ENCODE results near the gene YWHAE.
"Not testable (repeated sequence)": the region's sequence is repeated elsewhere in the genome, so short reads cannot be mapped to it uniquely, and the experiment has no call there.

Gene YWHAE

DNA sequence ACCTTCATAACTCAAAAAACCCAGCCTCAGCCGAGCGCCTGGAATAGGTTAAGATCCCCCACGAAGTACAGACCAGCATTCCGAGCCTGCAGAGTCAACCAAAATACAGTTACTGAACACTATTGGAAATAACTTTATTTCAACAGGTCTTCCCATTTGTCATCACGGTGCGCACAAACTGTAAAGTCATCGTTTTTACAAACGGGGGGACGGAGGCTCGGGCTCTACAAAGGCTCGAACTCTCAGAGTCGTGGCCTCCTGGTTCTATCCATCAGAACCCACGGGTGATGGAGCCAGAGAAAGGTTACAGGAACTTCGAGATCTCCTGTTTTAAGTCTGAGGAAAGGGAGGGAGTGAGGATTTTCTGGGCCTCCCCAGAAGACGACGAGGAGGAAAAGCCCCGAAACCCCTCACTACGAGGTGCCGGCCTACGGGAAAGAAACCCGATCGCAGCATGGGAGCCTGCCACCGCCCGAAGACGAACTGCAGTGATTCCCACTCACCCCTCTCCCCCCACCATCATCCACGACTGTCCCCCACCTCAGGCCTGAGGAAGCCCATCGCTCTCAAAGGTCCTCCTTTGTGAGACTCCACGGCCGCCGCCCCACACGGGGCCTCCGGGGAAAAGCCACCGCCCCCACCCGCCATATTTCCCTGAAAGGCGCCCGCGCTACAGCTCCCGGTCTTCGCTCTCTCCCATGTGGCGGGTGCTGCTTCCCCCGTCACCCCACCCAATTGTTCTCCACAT is 917 bp downstream of the YWHAE start:
- peak overlapping the region; percentile 99 for H3K9ac ChIP-seq (ENCODE audit: low read depth, low read length)
- no peaks in the 10 kb centered on the region for H3K9me3 ChIP-seq (ENCODE audit: control insufficient read depth, insufficient read depth, low read length)
- H3K27me3 ChIP-seq (ENCODE audit: control insufficient read depth, insufficient read depth, low read length) = no peaks in the 10 kb centered on the region
- H3K36me3 ChIP-seq (ENCODE audit: control insufficient read depth, insufficient read depth, low read length) = no peaks in the 10 kb centered on the region
- H3K4me3 ChIP-seq (ENCODE audit: low read depth, low read length) = peak overlapping the region; percentile 98
- H3K4me1 ChIP-seq (ENCODE audit: control insufficient read depth, insufficient read depth, low read length) = peaks cover 6% of the 10 kb centered on the region

DNA sequence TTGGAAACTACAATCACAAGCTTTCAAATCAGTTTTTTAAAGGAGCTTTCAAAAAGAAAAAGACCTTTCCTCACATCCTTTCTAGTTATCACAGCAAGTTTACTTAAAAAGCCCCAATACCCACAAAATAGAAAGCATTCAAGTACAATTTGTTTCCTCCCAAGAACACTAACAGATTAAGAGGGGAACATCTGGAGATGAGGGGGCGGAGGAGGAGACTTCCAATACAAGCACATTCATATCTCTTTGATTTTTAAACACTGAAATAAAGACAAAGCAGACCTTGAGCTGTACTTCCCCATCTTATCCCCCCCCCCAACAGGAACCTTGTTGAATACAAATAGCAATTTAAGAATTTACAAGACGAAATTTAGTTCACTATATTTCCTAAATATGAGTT is 2.0 kb downstream of the YWHAE start:
- H3K9ac ChIP-seq (ENCODE audit: low read depth, low read length) = peak overlapping the region; percentile 99
- H3K9me3 ChIP-seq (ENCODE audit: control insufficient read depth, insufficient read depth, low read length) = no peaks in the 10 kb centered on the region
- H3K27me3 ChIP-seq (ENCODE audit: control insufficient read depth, insufficient read depth, low read length) = no peaks in the 10 kb centered on the region
- peak overlapping the region; percentile 98 for H3K4me3 ChIP-seq (ENCODE audit: low read depth, low read length)
- H3K36me3 ChIP-seq (ENCODE audit: control insufficient read depth, insufficient read depth, low read length) = no peaks in the 10 kb centered on the region
- peaks cover 11% of the 10 kb centered on the region for H3K4me1 ChIP-seq (ENCODE audit: control insufficient read depth, insufficient read depth, low read length)

DNA sequence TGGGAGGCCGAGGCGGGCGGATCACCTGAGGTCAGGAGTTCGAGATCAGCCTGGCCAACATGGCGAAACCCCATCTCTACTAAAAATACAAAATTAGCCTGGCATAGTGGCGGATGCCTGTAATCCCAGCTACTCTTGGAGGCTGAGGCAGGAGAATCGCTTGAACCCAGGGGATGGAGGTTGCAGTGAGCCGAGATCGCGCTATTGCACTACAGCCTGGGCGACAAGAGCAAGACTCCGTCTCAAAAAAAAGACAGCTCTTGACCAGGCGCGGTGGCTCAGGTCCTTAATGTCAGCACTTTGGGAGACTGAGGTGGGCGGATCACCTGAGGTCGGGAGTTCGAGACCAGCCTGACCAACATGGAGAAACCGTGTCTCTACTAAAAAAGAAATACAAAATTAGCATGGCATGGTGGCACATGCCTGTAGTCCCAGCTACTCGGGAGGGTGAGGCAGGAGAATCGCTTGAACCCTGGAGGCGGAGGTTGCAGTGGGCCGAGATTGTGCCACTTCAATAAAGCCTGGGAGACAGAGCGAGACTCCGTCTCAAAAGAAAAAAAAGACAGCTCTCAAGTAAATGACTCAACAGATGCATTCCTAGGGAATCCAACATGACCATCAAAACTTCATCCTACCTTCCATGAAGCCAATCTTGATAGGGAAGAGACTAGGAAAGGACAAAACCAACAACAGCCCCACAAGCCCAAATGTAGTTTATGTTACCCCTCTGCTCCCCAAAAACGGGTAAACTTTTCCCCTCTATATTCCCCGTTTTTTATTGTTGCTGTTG is 4.0 kb downstream of the YWHAE start:
- H3K36me3 ChIP-seq (ENCODE audit: control insufficient read depth, insufficient read depth, low read length); H3K4me3 ChIP-seq (ENCODE audit: low read depth, low read length): not testable (repeated sequence)
- peaks cover 12% of the 10 kb centered on the region for H3K4me1 ChIP-seq (ENCODE audit: control insufficient read depth, insufficient read depth, low read length)

DNA sequence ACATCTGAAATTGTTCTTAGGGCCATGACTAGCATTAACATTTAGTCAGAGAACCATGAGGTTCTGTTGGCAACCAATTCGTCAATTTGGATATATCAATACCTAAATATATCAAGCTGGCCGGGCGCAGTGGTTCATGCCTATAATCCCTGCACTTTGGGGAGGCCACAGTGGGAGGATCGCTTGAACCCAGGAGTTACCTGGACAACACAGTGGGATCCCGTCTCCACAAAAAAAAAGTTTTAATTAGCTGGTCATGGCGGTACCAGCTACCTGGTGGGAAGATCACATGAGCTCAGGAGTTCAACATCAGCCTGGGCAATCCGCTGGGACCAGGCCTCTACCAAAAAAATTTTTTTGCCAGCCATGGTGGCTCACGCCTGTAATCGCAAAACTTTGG is 8.4 kb downstream of the YWHAE start:
- Histone ChIP-seq H3K4me1 (ENCODE audit: control insufficient read depth, insufficient read depth, low read length) (peaks cover 16% of the 10 kb centered on the region), H3K27me3 (ENCODE audit: control insufficient read depth, insufficient read depth, low read length) (no peaks in the 10 kb centered on the region), H3K9ac (ENCODE audit: low read depth, low read length) (no peak overlapping the region), H3K4me3 (ENCODE audit: low read depth, low read length) (no peak overlapping the region), H3K36me3 (ENCODE audit: control insufficient read depth, insufficient read depth, low read length) (no peaks in the 10 kb centered on the region), H3K9me3 (ENCODE audit: control insufficient read depth, insufficient read depth, low read length) (no peaks in the 10 kb centered on the region)

More for the DNA sequence above, 4.0 kb downstream of the YWHAE start:
- not testable (repeated sequence) for H3K27me3 ChIP-seq (ENCODE audit: control insufficient read depth, insufficient read depth, low read length); H3K9me3 ChIP-seq (ENCODE audit: control insufficient read depth, insufficient read depth, low read length); H3K9ac ChIP-seq (ENCODE audit: low read depth, low read length)

DNA sequence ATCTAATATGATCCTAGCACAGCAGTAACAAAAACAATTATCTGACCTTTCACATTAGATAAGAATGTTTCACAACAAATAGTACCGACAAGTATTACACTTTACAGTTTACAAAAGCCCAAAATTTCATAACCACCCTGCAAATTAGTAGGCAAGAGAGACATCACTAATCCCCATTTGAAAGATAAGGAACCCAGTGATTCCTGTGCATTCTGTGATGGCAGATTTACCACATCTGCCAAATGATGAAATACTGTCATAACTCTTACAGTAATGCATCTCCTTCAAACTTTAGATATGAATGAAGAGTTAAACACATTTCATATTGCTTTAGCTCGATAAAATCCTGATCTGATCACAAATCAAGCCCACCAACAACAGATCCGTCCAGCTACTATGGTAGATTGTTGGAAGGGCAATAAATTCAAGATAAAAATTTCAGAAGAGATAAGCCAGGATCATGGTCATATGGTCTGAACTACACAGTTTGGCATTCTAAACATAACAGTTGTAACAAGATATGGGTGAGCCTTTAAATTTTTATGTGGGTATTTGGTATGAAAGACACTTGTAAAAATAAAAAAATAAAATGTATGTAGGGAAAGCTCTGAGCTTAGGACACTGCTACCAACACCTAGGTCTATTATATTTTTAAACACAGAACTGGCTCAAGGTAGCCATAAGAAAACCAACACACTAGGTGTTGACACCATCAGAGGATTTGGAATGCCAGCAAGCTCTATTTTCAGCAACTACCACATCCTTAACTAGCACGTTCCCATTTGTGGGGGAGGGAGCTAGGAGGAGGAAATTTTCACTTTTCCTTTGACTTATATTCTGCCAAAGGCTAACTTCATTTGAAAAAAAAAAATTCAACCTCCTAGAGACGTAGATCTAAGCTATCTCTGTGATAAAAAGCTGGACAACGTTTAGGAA is 9.3 kb downstream of the YWHAE start:
- H3K4me1 ChIP-seq (ENCODE audit: control insufficient read depth, insufficient read depth, low read length) = peaks cover 21% of the 10 kb centered on the region
- H3K27me3 ChIP-seq (ENCODE audit: control insufficient read depth, insufficient read depth, low read length) = no peaks in the 10 kb centered on the region
- no peak overlapping the region for H3K9ac ChIP-seq (ENCODE audit: low read depth, low read length)
- H3K36me3 ChIP-seq (ENCODE audit: control insufficient read depth, insufficient read depth, low read length) = no peaks in the 10 kb centered on the region
- no peaks in the 10 kb centered on the region for H3K9me3 ChIP-seq (ENCODE audit: control insufficient read depth, insufficient read depth, low read length)
- H3K4me3 ChIP-seq (ENCODE audit: low read depth, low read length) = no peak overlapping the region

DNA sequence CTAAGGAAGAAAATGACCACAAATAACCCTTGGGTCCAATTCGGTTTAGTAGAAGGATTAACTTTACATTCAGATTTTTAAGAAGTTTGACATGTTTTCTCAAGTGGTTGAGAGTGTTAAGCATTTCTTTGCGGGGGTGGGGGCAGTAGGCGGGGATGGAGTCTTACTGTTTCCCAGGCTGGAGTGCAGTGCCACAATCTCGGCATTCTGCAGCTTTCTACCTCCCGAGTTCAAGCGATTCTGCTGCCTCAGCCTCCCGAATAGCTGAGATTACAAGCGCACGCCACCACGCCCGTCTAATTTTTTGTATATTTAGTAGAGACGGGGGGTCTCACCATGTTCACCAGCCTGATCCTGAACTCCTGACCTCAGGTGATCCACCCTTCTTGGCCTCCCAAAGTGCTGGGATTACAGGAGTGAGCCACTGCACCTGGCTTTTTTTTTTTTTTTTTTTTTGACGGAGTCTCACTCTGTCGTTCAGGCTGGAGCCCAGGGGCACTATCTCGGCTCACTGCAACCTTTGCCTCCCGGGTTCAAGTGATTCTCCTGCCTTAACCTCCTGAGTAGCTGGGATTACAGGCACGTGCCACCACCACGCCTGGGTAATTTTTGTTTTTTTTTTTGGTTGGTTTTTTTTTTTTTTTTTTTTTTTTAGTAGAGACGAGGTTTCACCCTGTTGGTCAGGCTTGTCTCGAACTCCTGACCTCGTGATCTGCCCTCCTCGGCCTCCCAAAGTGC is 12.4 kb downstream of the YWHAE start:
- not testable (repeated sequence) for H3K27me3 ChIP-seq (ENCODE audit: control insufficient read depth, insufficient read depth, low read length); H3K9me3 ChIP-seq (ENCODE audit: control insufficient read depth, insufficient read depth, low read length); H3K36me3 ChIP-seq (ENCODE audit: control insufficient read depth, insufficient read depth, low read length); H3K4me3 ChIP-seq (ENCODE audit: low read depth, low read length); H3K9ac ChIP-seq (ENCODE audit: low read depth, low read length)
- H3K4me1 ChIP-seq (ENCODE audit: control insufficient read depth, insufficient read depth, low read length) = peaks cover 15% of the 10 kb centered on the region

DNA sequence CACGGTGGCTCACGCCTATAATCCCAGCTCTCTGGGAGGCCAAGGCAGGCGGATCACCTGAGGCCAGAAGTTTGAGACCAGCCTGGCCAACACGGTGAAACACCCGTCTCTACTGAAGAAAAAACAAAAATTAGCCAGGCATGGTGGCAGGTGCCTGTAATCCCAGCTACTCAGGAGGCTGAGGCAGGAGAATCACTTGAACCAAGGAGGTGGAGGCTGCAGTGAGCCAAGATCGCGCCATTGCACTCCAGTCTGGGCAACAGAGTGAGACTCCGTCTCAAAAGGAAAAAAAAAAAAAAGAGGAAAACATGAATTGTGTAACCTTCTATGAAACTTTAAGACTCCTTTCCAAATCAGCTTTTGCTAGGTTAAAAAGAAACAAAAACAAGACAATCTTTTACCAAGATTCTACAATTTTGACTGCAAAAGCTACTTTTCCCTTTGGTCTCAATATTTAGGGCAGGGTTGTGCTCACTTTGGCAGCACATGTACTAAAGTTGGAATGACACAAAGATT is 13.3 kb downstream of the YWHAE start:
- not testable (repeated sequence) for H3K36me3 ChIP-seq (ENCODE audit: control insufficient read depth, insufficient read depth, low read length); H3K4me3 ChIP-seq (ENCODE audit: low read depth, low read length); H3K27me3 ChIP-seq (ENCODE audit: control insufficient read depth, insufficient read depth, low read length); H3K9ac ChIP-seq (ENCODE audit: low read depth, low read length); H3K9me3 ChIP-seq (ENCODE audit: control insufficient read depth, insufficient read depth, low read length)
- peaks cover 13% of the 10 kb centered on the region for H3K4me1 ChIP-seq (ENCODE audit: control insufficient read depth, insufficient read depth, low read length)

DNA sequence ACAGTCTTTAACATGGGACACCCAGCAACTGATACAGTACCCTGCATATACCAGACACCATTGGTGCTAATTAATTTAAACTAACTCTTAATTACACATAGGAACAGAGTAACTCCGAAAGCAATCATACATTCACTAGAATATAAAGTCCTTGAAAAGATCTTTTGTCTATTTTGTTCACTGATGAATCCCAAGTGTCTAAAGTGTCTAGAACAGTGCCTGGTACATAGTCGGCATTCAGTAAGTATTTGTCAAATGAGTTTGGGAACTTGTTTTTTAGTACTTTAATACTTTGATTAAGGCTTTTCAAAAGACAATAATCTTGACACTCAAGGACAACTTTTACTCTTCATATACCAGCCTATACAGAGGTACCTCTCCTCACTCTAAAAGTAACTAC is 13.8 kb downstream of the YWHAE start:
- peaks cover 17% of the 10 kb centered on the region for H3K4me1 ChIP-seq (ENCODE audit: control insufficient read depth, insufficient read depth, low read length)
- H3K27me3 ChIP-seq (ENCODE audit: control insufficient read depth, insufficient read depth, low read length) = no peaks in the 10 kb centered on the region
- H3K9me3 ChIP-seq (ENCODE audit: control insufficient read depth, insufficient read depth, low read length) = no peaks in the 10 kb centered on the region
- no peak overlapping the region for H3K9ac ChIP-seq (ENCODE audit: low read depth, low read length)
- no peak overlapping the region for H3K4me3 ChIP-seq (ENCODE audit: low read depth, low read length)
- H3K36me3 ChIP-seq (ENCODE audit: control insufficient read depth, insufficient read depth, low read length) = no peaks in the 10 kb centered on the region

DNA sequence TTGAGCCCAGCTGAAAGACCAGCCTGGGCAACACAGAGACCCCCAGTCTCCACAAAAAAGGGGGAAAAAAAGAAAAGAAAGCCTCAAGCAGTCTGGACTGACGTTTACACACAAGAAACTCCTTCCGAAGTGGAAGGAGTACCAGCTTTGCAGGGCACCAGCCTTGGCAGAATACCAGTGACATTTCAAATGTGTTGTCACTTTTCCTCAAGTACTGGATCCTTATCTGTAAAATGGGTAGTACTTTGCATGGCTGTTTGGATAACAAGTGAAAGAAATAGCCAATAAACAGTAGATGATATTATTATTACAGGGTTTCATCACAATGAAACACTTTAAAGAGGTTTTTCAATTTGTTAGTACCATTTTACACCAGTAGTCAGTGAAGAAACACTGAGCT is 14.2 kb downstream of the YWHAE start:
- no peak overlapping the region for H3K9ac ChIP-seq (ENCODE audit: low read depth, low read length)
- H3K27me3 ChIP-seq (ENCODE audit: control insufficient read depth, insufficient read depth, low read length) = no peaks in the 10 kb centered on the region
- no peak overlapping the region for H3K4me3 ChIP-seq (ENCODE audit: low read depth, low read length)

DNA sequence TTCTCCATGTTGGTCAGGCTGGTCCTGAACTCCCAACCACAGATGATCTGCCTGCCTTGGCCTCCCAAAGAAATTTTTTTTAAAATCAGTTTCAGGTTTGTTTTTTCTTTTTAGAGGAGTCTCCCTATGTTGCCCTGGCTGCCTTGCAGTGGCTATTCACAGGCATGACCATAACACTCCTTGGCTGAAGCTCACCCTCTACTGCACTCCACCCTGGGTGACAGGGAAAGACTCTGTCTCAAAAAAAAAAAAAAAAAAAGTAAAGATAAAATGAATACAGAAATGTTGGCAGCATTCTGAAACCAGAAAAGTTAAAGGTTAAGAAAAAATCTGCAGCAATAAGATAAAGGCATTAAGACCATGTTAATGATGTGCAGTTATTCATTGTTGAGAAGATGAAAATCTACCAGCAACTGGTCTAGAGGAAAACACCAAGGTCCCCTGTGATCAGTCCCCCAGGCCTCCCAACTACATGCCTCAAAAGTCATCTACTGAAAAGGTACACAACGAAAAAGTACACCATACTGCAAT is 15.1 kb downstream of the YWHAE start:
- Histone ChIP-seq H3K9me3 (ENCODE audit: control insufficient read depth, insufficient read depth, low read length) (no peaks in the 10 kb centered on the region), H3K27me3 (ENCODE audit: control insufficient read depth, insufficient read depth, low read length) (no peaks in the 10 kb centered on the region), H3K4me1 (ENCODE audit: control insufficient read depth, insufficient read depth, low read length) (peaks cover 20% of the 10 kb centered on the region), H3K4me3 (ENCODE audit: low read depth, low read length) (no peak overlapping the region), H3K9ac (ENCODE audit: low read depth, low read length) (no peak overlapping the region), H3K36me3 (ENCODE audit: control insufficient read depth, insufficient read depth, low read length) (no peaks in the 10 kb centered on the region)

More for the DNA sequence above, 14.2 kb downstream of the YWHAE start:
- H3K36me3 ChIP-seq (ENCODE audit: control insufficient read depth, insufficient read depth, low read length) = no peaks in the 10 kb centered on the region
- H3K4me1 ChIP-seq (ENCODE audit: control insufficient read depth, insufficient read depth, low read length) = peaks cover 19% of the 10 kb centered on the region
- no peaks in the 10 kb centered on the region for H3K9me3 ChIP-seq (ENCODE audit: control insufficient read depth, insufficient read depth, low read length)

DNA sequence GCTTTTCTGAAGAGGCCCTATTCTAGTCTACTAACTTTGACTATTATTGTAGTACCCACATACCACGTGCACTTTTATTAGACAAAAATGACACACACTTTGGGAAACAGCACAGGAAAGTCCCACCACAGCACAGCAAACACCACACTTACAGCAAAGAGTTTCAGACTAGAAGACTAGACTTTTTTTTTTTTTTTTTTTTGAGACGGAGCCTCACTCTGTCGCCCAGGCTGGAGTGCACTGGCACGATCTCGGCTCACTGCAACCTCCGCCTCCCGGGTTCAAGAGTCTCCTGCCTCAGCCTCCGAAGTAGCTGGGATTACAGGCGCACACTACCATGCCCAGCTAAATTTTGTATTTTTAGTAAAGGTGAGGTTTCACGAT is 20.1 kb downstream of the YWHAE start:
- no peaks in the 10 kb centered on the region for H3K9me3 ChIP-seq (ENCODE audit: control insufficient read depth, insufficient read depth, low read length)
- no peaks in the 10 kb centered on the region for H3K27me3 ChIP-seq (ENCODE audit: control insufficient read depth, insufficient read depth, low read length)
- peaks cover 12% of the 10 kb centered on the region for H3K4me1 ChIP-seq (ENCODE audit: control insufficient read depth, insufficient read depth, low read length)
- no peak overlapping the region for H3K4me3 ChIP-seq (ENCODE audit: low read depth, low read length)
- H3K36me3 ChIP-seq (ENCODE audit: control insufficient read depth, insufficient read depth, low read length) = no peaks in the 10 kb centered on the region
- H3K9ac ChIP-seq (ENCODE audit: low read depth, low read length) = no peak overlapping the region

Data from iPS-15b (cell line).